ENCODE results near the gene STT3B.

Gene STT3B

GRCh38 chr3:31648286-31648968 lies 115.7 kb downstream of the STT3B start:
- DNase-seq (ENCODE audit: low read depth) = no peak

GRCh38 chr3:31652296-31652695 lies 119.6 kb downstream of the STT3B start:
- no peak for DNase-seq (ENCODE audit: low read depth)

GRCh38 chr3:31653464-31653863 lies 120.7 kb downstream of the STT3B start:
- no peak for DNase-seq (ENCODE audit: low read depth)

- DNase-seq (ENCODE audit: low read depth) = no peak
Measured at GRCh38 chr3:31654998-31655397, 122.3 kb downstream of the STT3B start.

GRCh38 chr3:31659246-31659645 lies 126.5 kb downstream of the STT3B start:
- DNase-seq (ENCODE audit: low read depth) = no peak

- DNase-seq (ENCODE audit: low read depth) = no peak
Measured at GRCh38 chr3:31661286-31661685, 128.6 kb downstream of the STT3B start.

GRCh38 chr3:31661993-31662670 lies 129.4 kb downstream of the STT3B start:
- DNase-seq (ENCODE audit: low read depth) = no peak

- DNase-seq (ENCODE audit: low read depth) = no peak
Measured at GRCh38 chr3:31664031-31664430, 131.3 kb downstream of the STT3B start.

GRCh38 chr3:31667582-31667981 lies 134.9 kb downstream of the STT3B start:
- no peak for DNase-seq (ENCODE audit: low read depth)

GRCh38 chr3:31668242-31668641 lies 135.5 kb downstream of the STT3B start:
- DNase-seq (ENCODE audit: low read depth) = no peak

- no peak for DNase-seq (ENCODE audit: low read depth)
Measured at GRCh38 chr3:31670136-31670535, 137.4 kb downstream of the STT3B start.

- DNase-seq (ENCODE audit: low read depth) = no peak
Measured at GRCh38 chr3:31670722-31671121, 138.0 kb downstream of the STT3B start.

GRCh38 chr3:31671451-31671850 lies 138.7 kb downstream of the STT3B start:
- DNase-seq (ENCODE audit: low read depth) = no peak

- DNase-seq (ENCODE audit: low read depth) = no peak
Measured at GRCh38 chr3:31671976-31672375, 139.3 kb downstream of the STT3B start.

GRCh38 chr3:31673950-31674349 lies 141.2 kb downstream of the STT3B start:
- no peak for DNase-seq (ENCODE audit: low read depth)

- no peak for DNase-seq (ENCODE audit: low read depth)
Measured at GRCh38 chr3:31676556-31676955, 143.8 kb downstream of the STT3B start.

- DNase-seq (ENCODE audit: low read depth) = no peak
Measured at GRCh38 chr3:31680072-31680870, 147.5 kb downstream of the STT3B start.

Data from T follicular helper cell (primary cell).